GM12878 (cell line): Measurements from ENCODE around the gene SMR3B.

ENCODE experiments used
- ATF3 ChIP-seq: IDR thresholded peaks from 2 replicates; pipeline ENCODE4 v1.6.1; 2011; ENCODE audit warnings: low read depth, mild to moderate bottlenecking, low read length, moderate library complexity, borderline replicate concordance; ENCODE audit errors: extremely low read depth
- CTCF ChIP-seq, 3 experiments: IDR thresholded peaks in 2 of 3; conservative IDR thresholded peaks in 1 of 3; 2 replicates each; pipeline ENCODE4 v1.5.1; 2011; ENCODE audit warnings: low read depth in 3 of 3, low read length in 3 of 3, mild to moderate bottlenecking in 3 of 3, control low read depth in 2 of 3, moderate library complexity in 2 of 3, inconsistent platforms in 1 of 3, mixed read lengths in 1 of 3; ENCODE audit not compliant: control insufficient read depth in 2 of 3, insufficient read depth in 1 of 3; ENCODE audit errors: extremely low read depth in 1 of 3
- EZH2 ChIP-seq: IDR thresholded peaks from 2 replicates; pipeline ENCODE4 v1.6.1; 2012; ENCODE audit warnings: low read depth, mild to moderate bottlenecking, control low read depth, inconsistent platforms, low read length, borderline replicate concordance; ENCODE audit not compliant: control insufficient read depth
- POLR2AphosphoS5 ChIP-seq: IDR thresholded peaks from 2 replicates; pipeline ENCODE4 v1.6.1; 2011; ENCODE audit warnings: mild to moderate bottlenecking, low read length, inconsistent platforms
- RUNX3 ChIP-seq: IDR thresholded peaks from 2 replicates; pipeline ENCODE4 v1.6.1; 2012; ENCODE audit warnings: low read length, inconsistent platforms
- SUZ12 ChIP-seq: fragments of 200-600 bp; sonication (generic); IDR thresholded peaks from one replicate; pipeline ENCODE4 v1.6.1; 2018; ENCODE audit warnings: antibody characterized with exemption, mild to moderate bottlenecking; ENCODE audit not compliant: unreplicated experiment

- TF ChIP-seq RUNX3 (no peak), EZH2 (no peak), CTCF (IDR thresholded peaks at IDR 0.05 in 2 of 3, conservative IDR thresholded peaks at IDR 0.05 in 1 of 3; ENCODE audit: control insufficient read depth in 2 of 3, extremely low read depth in 1 of 3, insufficient read depth in 1 of 3, low read depth in 3 of 3, low read length in 3 of 3) (no peak), POLR2AphosphoS5 (no peak), ATF3 (no peak), SUZ12 (no peak)
Measured at GRCh38 chr4:70402762-70403161, 19.8 kb downstream of the SMR3B start.
